Skeletal muscle cell (primary cell): ENCODE data around the gene NDST1.

Experiments used
- DNase-seq: peaks from one replicate; pipeline ENCODE4 v3.0.0-alpha.2; 2010; ENCODE audit warnings: low read depth
- H3K4me3 ChIP-seq: 2 replicates; pipeline ENCODE4 v1.5.1; 2011; ENCODE audit warnings: low read depth, mild to moderate bottlenecking, control low read depth, low read length, moderate library complexity

The NDST1 gene

GRCh38 chr5:150578781-150579461 lies 71.0 kb downstream of the NDST1 start:
- no peak for DNase-seq
- no peak overlapping the region for H3K4me3 ChIP-seq

- DNase-seq: no peak
- H3K4me3 ChIP-seq: no peak overlapping the region
These were observed 71.8 kb downstream of the NDST1 start for GRCh38 chr5:150579462-150580400.

- no peak overlapping the region for H3K4me3 ChIP-seq
- no peak for DNase-seq
These were observed 73.0 kb downstream of the NDST1 start for GRCh38 chr5:150580917-150581316.

GRCh38 chr5:150582241-150583109 lies 74.5 kb downstream of the NDST1 start:
- DNase-seq: no peak
- no peak overlapping the region for H3K4me3 ChIP-seq

- no peak for DNase-seq
These were observed 75.8 kb downstream of the NDST1 start for GRCh38 chr5:150583541-150584225.

GRCh38 chr5:150584556-150585335 lies 76.8 kb downstream of the NDST1 start:
- DNase-seq: no peak
- H3K4me3 ChIP-seq: no peak overlapping the region

More at GRCh38 chr5:150583541-150584225, 75.8 kb downstream of the NDST1 start:
- no peak overlapping the region for H3K4me3 ChIP-seq

- no peak for DNase-seq
- H3K4me3 ChIP-seq: no peak overlapping the region
These were observed 77.9 kb downstream of the NDST1 start for GRCh38 chr5:150585781-150586341.

GRCh38 chr5:150587016-150587415 lies 79.1 kb downstream of the NDST1 start:
- no peak overlapping the region for H3K4me3 ChIP-seq
- DNase-seq: no peak

- no peak for DNase-seq
- no peak overlapping the region for H3K4me3 ChIP-seq
These were observed 80.1 kb downstream of the NDST1 start for GRCh38 chr5:150587856-150588595.

- no peak overlapping the region for H3K4me3 ChIP-seq
- no peak for DNase-seq
These were observed 80.6 kb downstream of the NDST1 start for GRCh38 chr5:150588596-150588890.

- peak; percentile 25 for DNase-seq
- no peak overlapping the region for H3K4me3 ChIP-seq
These were observed 82.1 kb downstream of the NDST1 start for GRCh38 chr5:150589862-150590601.

GRCh38 chr5:150590979-150591695 lies 83.2 kb downstream of the NDST1 start:
- H3K4me3 ChIP-seq: no peak overlapping the region
- DNase-seq: no peak

GRCh38 chr5:150593593-150593992 lies 85.7 kb downstream of the NDST1 start:
- no peak overlapping the region for H3K4me3 ChIP-seq

GRCh38 chr5:150593996-150594395 lies 86.1 kb downstream of the NDST1 start:
- H3K4me3 ChIP-seq: no peak overlapping the region
- no peak for DNase-seq

More at GRCh38 chr5:150593593-150593992, 85.7 kb downstream of the NDST1 start:
- no peak for DNase-seq

- no peak overlapping the region for H3K4me3 ChIP-seq
- no peak for DNase-seq
These were observed 87.6 kb downstream of the NDST1 start for GRCh38 chr5:150595466-150596031.

- no peak overlapping the region for H3K4me3 ChIP-seq
- no peak for DNase-seq
These were observed 88.4 kb downstream of the NDST1 start for GRCh38 chr5:150596313-150596712.
